Heart left ventricle (tissue), 13 donors: ENCODE results near the gene RAB38.

Source experiments
- POLR2A ChIP-seq, 2 donors: fragments of 450-650 bp; IDR thresholded peaks; one replicate each; pipeline ENCODE4 v1.6.1; 2017; ENCODE audit warnings: antibody characterized with exemption in 2 of 2, mild to moderate bottlenecking in 2 of 2, moderate library complexity in 2 of 2
- TF ChIP-seq, protein P1 (sequence below), 12 donors: fragments of 200-600 bp; sonication (generic) in 4 of 12; IDR thresholded peaks; one replicate each; pipeline versions ENCODE4 v1.5.0 to v1.8.0; 2018 to 2022; ENCODE audit warnings: antibody characterized with exemption in 12 of 12, mild to moderate bottlenecking in 5 of 12
- donor health status: ischemic (EF 13 %, LVEDD 7.1; RV severe dilation, severe dysfunction).
- donor health status: DM: no; HTN: yes; CAD: no.
- donor health status: DM: no; HTN: no; CAD: no.
- donor health status: ischemic (EF 25% LVEDD 6.9; RV normal size, moderate dysfunction).
- donor health status: ischemic (EF 25% LVEDD 5.7; RV mildly dilated, moderate dysfunction).
- donor health status: ischemic (EF 35%, LVEDD 5.7; RV mildly dilated, moderate dysfunction).
- donor health status: nonischemic (EF 11% LVEDD 7.7; RV severe dilation, severe dysfunction).
- donor health status: DM: yes; HTN: yes; CAD: no.
- donor health status: PGD.
- donor health status: ischemic (EF 29% LVEDD 5.4; RV normal size, mild dysfunction).
- donor health status: nonischemic (EF 23%, LVEDD 6.1; RV moderate dilation, normal function).

- TF ChIP-seq, protein P1, sequence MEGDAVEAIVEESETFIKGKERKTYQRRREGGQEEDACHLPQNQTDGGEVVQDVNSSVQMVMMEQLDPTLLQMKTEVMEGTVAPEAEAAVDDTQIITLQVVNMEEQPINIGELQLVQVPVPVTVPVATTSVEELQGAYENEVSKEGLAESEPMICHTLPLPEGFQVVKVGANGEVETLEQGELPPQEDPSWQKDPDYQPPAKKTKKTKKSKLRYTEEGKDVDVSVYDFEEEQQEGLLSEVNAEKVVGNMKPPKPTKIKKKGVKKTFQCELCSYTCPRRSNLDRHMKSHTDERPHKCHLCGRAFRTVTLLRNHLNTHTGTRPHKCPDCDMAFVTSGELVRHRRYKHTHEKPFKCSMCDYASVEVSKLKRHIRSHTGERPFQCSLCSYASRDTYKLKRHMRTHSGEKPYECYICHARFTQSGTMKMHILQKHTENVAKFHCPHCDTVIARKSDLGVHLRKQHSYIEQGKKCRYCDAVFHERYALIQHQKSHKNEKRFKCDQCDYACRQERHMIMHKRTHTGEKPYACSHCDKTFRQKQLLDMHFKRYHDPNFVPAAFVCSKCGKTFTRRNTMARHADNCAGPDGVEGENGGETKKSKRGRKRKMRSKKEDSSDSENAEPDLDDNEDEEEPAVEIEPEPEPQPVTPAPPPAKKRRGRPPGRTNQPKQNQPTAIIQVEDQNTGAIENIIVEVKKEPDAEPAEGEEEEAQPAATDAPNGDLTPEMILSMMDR (IDR thresholded peaks at IDR 0.05), result no peak
- no peak for TF ChIP-seq POLR2A (IDR thresholded peaks at IDR 0.05)
Measured at GRCh38 chr11:88117281-88117858, 57.9 kb downstream of the RAB38 start.
